ENCODE results near the gene IP6K2.

The IP6K2 gene

DNA sequence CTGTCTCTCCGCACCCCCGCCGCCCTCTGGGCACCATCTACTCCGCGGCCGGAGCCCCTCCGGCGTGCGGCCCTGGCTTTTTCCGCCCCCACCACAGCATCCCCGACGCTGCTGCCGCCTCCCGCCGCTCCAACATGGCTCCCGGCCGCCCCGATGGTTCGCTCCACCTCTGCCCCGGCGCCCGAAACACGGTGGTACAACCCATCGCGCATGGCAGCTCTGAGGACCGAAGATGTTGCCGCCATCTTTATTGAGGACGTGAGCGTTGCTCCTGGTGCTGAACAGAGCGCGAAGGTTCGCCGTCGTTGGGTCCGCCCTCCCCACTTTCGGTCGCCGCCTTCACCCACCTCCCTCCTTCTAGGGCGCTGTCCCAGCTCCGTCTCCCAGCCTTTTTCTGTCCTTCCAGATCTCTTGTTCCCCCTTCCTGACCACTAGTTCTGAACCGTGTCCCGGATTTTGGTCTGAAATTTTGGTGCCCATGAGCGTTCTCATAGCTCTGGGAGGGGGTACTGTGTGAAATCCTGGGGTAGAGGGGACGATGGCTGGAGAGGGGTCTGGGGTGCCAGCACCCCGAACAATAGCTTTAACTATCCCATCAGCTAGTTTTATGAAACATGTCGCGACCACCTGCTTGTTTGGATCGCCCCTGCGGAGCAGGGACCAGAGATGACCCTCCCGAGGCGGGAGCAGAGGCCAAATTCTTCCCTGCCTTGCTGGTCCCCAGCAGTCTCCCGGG lies 54.1 kb downstream of the IP6K2 start, which contains the start of gene CELSR3:
CELSR3 (minus strand) TSS at position 134 of the 736 bp plus-strand sequence. CDS start 252 bp downstream, outside the sequence.
- DNase-seq (ENCODE audit: low read depth): peak; percentile 44

- no peak for DNase-seq (ENCODE audit: low read depth)
Observed at GRCh38 chr3:48662145-48662752, 54.8 kb downstream of the IP6K2 start.

- peak; percentile 61 for DNase-seq (ENCODE audit: low read depth)
Observed at GRCh38 chr3:48661501-48662144, 55.4 kb downstream of the IP6K2 start.

DNA sequence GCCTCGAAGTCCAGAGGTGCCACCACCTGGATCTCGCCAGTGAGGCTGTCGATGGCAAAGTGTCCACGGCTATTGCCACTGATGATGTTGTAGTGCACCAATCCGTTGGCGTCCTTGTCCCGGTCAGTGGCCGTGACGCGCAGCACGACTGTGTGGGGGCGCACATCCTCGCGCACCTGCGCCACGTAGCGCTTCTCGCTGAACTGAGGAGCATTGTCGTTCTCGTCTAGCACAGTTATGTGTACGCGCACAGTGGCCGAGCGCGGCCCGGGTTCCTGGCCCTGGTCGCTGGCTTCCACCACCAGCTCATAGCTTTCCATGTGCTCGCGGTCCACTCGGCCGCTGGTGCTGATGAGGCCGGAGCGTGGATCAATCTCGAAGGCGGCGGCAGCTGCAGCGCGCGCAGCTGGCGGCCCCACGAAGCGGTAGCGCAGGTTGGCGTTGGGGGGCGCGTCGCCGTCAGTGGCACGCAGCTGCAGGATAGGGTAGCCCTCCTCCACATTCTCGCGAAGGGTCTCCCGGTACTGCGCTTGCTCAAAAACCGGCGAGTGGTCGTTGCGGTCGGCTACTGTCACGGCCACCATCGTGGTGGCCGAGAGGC lies 56.1 kb downstream of the IP6K2 start:
- no peak for DNase-seq (ENCODE audit: low read depth)

GRCh38 chr3:48656841-48657281 lies 60.2 kb downstream of the IP6K2 start:
- DNase-seq (ENCODE audit: low read depth): no peak

DNA sequence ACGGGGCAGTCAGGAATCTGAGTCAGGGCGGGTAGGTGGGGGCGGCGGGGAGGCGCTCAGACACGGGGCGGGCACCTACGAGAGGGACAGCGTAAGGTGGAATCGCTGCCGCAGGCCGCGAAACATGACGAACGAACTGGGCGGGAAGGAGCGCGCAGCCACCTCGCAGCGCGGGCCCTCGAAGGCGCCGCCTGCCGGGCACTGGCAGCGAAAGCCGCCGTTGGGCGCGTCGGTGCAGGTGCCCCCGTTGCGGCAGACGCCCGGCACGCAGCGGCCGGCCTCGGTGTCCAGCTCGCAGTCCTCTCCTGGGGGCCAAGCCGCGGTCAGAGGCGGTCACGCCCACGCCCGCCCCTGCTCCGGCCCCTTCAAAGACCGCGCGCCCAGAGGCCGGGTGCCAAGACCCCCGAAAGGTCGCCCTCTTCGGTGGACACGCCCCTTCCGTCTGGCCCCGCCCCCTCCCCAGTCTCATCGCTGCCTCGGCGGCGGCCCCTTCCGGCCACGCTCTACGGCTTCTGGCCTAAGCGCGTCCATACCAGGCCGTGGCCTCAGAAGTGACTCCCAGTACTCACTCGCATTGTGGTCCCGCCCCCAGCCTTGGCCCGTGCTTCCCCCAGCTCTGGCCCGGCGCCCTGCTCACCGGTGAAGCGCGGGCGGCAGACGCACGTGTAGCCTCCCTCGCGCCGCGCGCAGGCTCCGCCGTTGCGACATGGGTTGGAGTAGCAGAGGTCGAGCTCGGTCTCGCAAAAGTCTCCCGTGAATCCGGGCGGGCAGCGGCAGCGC lies 60.8 kb downstream of the IP6K2 start:
- DNase-seq (ENCODE audit: low read depth): peak; percentile 77

DNA sequence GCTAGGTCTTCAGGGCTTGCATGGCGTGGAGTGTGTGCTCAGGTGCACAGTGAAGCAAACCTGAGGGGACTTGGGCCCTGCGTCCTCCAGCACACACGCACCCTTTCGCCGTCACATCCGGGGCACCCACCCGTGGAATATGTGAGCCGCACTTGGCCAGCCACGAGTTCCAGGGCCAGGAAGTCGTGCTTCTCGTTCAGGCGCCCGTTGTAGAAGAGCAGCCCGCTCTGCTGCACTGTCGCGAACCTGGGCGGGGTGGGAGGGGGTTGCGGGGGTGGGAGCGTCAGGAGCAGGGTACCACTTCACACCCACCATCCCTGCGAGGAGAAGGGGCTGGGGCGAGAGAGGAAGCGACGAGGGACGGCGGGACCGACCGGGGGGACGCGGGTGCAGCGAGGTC lies 61.4 kb downstream of the IP6K2 start:
- peak; percentile 36 for DNase-seq (ENCODE audit: low read depth)

DNA sequence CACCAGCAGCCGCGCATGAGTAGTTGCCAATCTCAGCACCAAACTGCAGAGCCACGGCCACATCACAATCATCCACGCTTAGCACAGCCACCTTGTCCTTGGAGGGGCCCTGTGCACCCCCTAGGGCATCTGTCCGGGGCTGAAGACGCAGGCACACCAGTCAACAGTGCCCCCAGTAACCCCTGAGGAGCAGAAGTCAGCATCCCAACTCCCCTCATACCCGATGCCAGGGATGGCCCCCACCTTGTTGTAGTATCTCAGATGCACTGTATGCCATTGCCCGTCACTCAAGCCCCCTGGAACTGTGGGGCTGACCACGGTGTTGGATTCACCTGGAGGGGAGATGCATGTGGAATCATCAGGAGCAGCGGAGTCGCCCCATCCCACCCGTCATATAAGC lies 62.0 kb downstream of the IP6K2 start:
- DNase-seq (ENCODE audit: low read depth): no peak

- no peak for DNase-seq (ENCODE audit: low read depth)
Observed at GRCh38 chr3:48652923-48653715, 63.9 kb downstream of the IP6K2 start.

GRCh38 chr3:48651771-48652170 lies 65.2 kb downstream of the IP6K2 start:
- no peak for DNase-seq (ENCODE audit: low read depth)

- no peak for DNase-seq (ENCODE audit: low read depth)
Observed at GRCh38 chr3:48650723-48651122, 66.3 kb downstream of the IP6K2 start.

- no peak for DNase-seq (ENCODE audit: low read depth)
Observed at GRCh38 chr3:48648188-48648850, 68.7 kb downstream of the IP6K2 start.

DNA sequence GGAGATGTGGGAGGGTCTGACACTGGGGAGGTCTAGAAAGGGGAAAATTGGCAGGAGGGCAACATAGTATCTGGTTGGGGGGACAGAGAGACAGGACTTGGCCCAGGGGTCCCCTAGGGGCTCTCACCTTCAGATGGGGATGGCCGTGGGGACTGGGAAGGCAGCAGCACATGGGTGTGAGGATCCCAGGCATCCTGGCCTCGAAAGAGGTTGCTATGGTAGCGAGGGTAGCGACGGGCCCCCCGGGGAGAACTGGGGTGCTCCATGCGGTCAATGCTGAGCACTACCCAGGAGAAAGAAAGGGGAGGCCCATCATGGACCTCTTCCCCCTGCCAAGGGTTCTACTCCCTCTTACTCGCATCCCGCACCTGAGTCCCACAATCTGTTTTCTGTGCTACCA lies 69.3 kb downstream of the IP6K2 start:
- no peak for DNase-seq (ENCODE audit: low read depth)

- no peak for DNase-seq (ENCODE audit: low read depth)
Observed at GRCh38 chr3:48644898-48645760, 71.9 kb downstream of the IP6K2 start.

DNA sequence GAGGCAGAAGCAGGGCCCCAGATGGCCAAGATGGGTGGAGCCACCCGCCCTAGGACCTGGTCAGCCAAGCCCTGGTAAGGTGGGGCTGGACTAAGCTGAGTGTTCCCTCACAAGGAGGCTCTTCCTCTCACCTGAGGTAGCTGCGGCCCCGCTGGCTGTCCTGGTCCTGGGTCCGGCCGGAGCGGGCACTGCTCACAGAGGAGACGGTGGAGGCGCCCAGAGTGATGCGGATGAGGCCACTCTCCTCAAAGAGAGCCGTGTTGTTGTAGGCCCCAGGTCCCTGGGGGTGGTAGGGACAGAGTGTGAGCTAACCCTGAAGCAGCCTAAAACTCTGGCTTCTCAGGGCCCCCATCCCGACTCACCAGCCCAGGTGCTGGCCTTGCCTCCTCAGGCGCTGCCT lies 74.4 kb downstream of the IP6K2 start:
- no peak for DNase-seq (ENCODE audit: low read depth)

- no peak for DNase-seq (ENCODE audit: low read depth)
Observed at GRCh38 chr3:48641396-48641795, 75.6 kb downstream of the IP6K2 start.

DNA sequence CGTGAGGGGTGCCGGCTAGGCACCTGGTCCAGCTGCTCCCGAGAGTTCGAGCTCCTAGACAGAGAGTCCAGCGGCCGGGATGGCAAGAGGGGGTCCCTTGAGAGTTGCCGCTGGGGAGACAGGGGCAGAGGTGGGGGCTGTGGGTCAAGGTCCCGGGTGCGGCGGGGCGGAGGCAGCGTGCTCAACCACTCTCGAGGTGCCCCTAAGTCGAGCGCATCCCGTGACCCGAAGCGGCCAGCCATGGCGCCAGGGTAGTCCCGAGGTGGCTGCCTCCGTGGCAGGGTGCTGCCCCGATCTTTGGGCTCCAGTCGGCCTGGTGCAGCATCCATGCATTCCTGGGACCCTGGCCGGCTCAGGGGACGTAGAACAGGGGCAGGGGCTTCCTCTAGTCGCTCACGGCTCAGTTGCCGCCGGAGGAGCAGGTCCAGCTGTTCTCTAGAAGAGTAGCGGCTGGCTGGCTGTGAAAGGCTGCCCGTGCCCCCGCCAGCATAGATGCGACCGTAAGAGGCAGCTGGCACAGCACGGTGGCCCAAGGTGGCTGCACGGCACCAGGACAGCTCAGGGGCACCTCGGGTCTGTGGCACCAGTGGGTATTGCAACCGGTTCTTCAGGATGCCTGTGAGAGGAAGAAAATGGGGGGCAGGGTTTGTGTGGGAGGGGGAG lies 76.9 kb downstream of the IP6K2 start:
- no peak for DNase-seq (ENCODE audit: low read depth)
